IMR-90 (cell line): Measurements from ENCODE around the gene CELF5. TPM values are rescaled to one million over a fixed set of nuclear protein-coding genes. Genes with fewer than 3 reads are reported as not detected.

Source experiments
- ATAC-seq: fragments of 200-7000 bp; cut with Tn5 transposase; 2 replicates; pipeline ENCODE4 v1.9.1; 2020; ENCODE audit warnings: low read depth, mild to moderate bottlenecking, moderate library complexity
- BruUV-seq: library from RNA; stranded (reverse); fragments of 400-500 nt; replicated peaks from 2 replicates; lab custom pipeline; 2021; lab: Mats Ljungman, UMichigan
- CTCF ChIA-PET: fragments of 300-600 bp; formaldehyde crosslinking; extraction: SDS; loops from one replicate; lab custom pipeline; 2021; ENCODE audit warnings: antibody characterized with exemption; lab: Yijun Ruan, JAX
- POLR2A ChIA-PET: fragments of 300-600 bp; sonication (Branson Sonifier 250); formaldehyde crosslinking; loops from one replicate; lab custom pipeline; 2022; ENCODE audit warnings: antibody characterized with exemption; ENCODE audit not compliant: unreplicated experiment; lab: Charles Lee
- DNase-seq: peaks from one replicate; pipeline ENCODE4 v3.0.0; 2013
- H2AFZ ChIP-seq: replicated peaks from 2 replicates; pipeline ENCODE3; 2013; ENCODE audit warnings: low read length, mild to moderate bottlenecking; ENCODE audit not compliant: poor library complexity
- H2AK5ac ChIP-seq: 2 replicates; pipeline ENCODE4 v1.6.1; 2013; ENCODE audit warnings: low read depth, low read length, inconsistent platforms
- H2AK9ac ChIP-seq: replicated peaks from 2 replicates; pipeline ENCODE3; 2013; ENCODE audit warnings: mild to moderate bottlenecking, low read depth, low read length, moderate library complexity; ENCODE audit not compliant: poor library complexity
- H2BK120ac ChIP-seq: 2 replicates; pipeline ENCODE4 v1.6.1; 2013; ENCODE audit warnings: low read depth, low read length, inconsistent platforms
- H2BK15ac ChIP-seq: 3 replicates; pipeline ENCODE4 v1.6.1; 2013; ENCODE audit warnings: low read depth, low read length, inconsistent platforms
- H2BK20ac ChIP-seq: 2 replicates; pipeline ENCODE4 v1.6.1; 2013; ENCODE audit warnings: low read depth, mild to moderate bottlenecking, inconsistent platforms, low read length, moderate library complexity
- H2BK5ac ChIP-seq: 2 replicates; pipeline ENCODE4 v1.6.1; 2013; ENCODE audit warnings: mild to moderate bottlenecking, low read depth, low read length, inconsistent platforms; ENCODE audit not compliant: poor library complexity, severe bottlenecking
- H3K14ac ChIP-seq: replicated peaks from 2 replicates; pipeline ENCODE4 v1.6.1; 2013; ENCODE audit warnings: low read depth, low read length, inconsistent platforms
- H3K18ac ChIP-seq: 2 replicates; pipeline ENCODE4 v1.6.1; 2013; ENCODE audit warnings: low read depth, low read length, control low read depth
- H3K23ac ChIP-seq: 2 replicates; pipeline ENCODE4 v1.6.1; 2013; ENCODE audit warnings: low read depth, low read length, inconsistent platforms
- H3K27ac ChIP-seq: 2 replicates; pipeline ENCODE4 v1.5.1; 2013; ENCODE audit warnings: mild to moderate bottlenecking, control low read depth, low read length; ENCODE audit not compliant: insufficient read depth
- H3K27me3 ChIP-seq: 2 replicates; pipeline ENCODE4 v1.6.1; 2013; ENCODE audit warnings: low read length; ENCODE audit not compliant: control insufficient read depth, insufficient read depth
- H3K36me3 ChIP-seq: 2 replicates; pipeline ENCODE4 v1.6.1; 2013; ENCODE audit warnings: low read length, mixed read lengths; ENCODE audit not compliant: control insufficient read depth, insufficient read depth
- H3K4ac ChIP-seq: 2 replicates; pipeline ENCODE4 v1.6.1; 2013; ENCODE audit warnings: low read depth, low read length, inconsistent platforms
- H3K4me1 ChIP-seq: 2 replicates; pipeline ENCODE4 v1.6.1; 2013; ENCODE audit warnings: low read length, mixed read lengths; ENCODE audit not compliant: control insufficient read depth, insufficient read depth
- H3K4me2 ChIP-seq: 2 replicates; pipeline ENCODE4 v1.6.1; 2013; ENCODE audit warnings: low read depth, mild to moderate bottlenecking, control low read depth, low read length, moderate library complexity
- H3K4me3 ChIP-seq: 2 replicates; pipeline ENCODE4 v1.5.1; 2013; ENCODE audit warnings: low read depth, mild to moderate bottlenecking, control low read depth, low read length, moderate library complexity; ENCODE audit not compliant: insufficient read depth
- H3K56ac ChIP-seq: 2 replicates; pipeline ENCODE4 v1.6.1; 2013; ENCODE audit warnings: low read length, inconsistent platforms; ENCODE audit not compliant: insufficient read depth; ENCODE audit errors: extremely low read depth
- H3K79me1 ChIP-seq, 2 experiments: 2 replicates each; pipeline ENCODE4 v1.6.1; 2013; ENCODE audit warnings: low read length in 2 of 2, inconsistent platforms in 1 of 2, low read depth in 1 of 2
- H3K9ac ChIP-seq: 2 replicates; pipeline ENCODE4 v1.6.1; 2013; ENCODE audit warnings: low read depth, low read length, control low read depth
- H3K9me1 ChIP-seq: 2 replicates; pipeline ENCODE4 v1.6.1; 2013; ENCODE audit warnings: low read length, inconsistent platforms; ENCODE audit not compliant: insufficient read depth
- H3K9me3 ChIP-seq: 2 replicates; pipeline ENCODE4 v1.6.1; 2013; ENCODE audit warnings: low read length; ENCODE audit not compliant: control insufficient read depth, insufficient read depth
- H4K20me1 ChIP-seq: 2 replicates; pipeline ENCODE4 v1.6.1; 2013; ENCODE audit warnings: low read length, inconsistent platforms; ENCODE audit not compliant: insufficient read depth
- H4K5ac ChIP-seq: 2 replicates; pipeline ENCODE4 v1.6.1; 2013; ENCODE audit warnings: mild to moderate bottlenecking, low read depth, low read length, control low read depth
- H4K8ac ChIP-seq, 2 experiments: 2 replicates each; pipeline ENCODE4 v1.6.1; 2013; ENCODE audit warnings: low read depth in 2 of 2, low read length in 2 of 2, control low read depth in 1 of 2, inconsistent platforms in 1 of 2
- H4K91ac ChIP-seq: 2 replicates; pipeline ENCODE4 v1.6.1; 2013; ENCODE audit warnings: low read depth, low read length, inconsistent platforms; ENCODE audit not compliant: insufficient read depth
- BHLHE40 ChIP-seq: fragments of 150-350 bp; IDR thresholded peaks from 2 replicates; pipeline ENCODE4 v1.6.1; 2016; ENCODE audit warnings: mild to moderate bottlenecking, low read depth, low read length
- CEBPB ChIP-seq: IDR thresholded peaks from 2 replicates; pipeline ENCODE4 v1.6.1; 2012; ENCODE audit warnings: low read depth, low read length, improper control_type of control experiment
- CHD1 ChIP-seq: IDR thresholded peaks from 2 replicates; pipeline ENCODE4 v1.6.1; 2012; ENCODE audit warnings: low read depth, low read length, improper control_type of control experiment
- CTCF ChIP-seq: conservative IDR thresholded peaks from 2 replicates; pipeline ENCODE4 v1.5.1; 2012; ENCODE audit warnings: mild to moderate bottlenecking, low read depth, low read length, improper control_type of control experiment
- ELK1 ChIP-seq: fragments of 150-350 bp; IDR thresholded peaks from 2 replicates; pipeline ENCODE4 v1.6.1; 2016; ENCODE audit warnings: low read depth, mild to moderate bottlenecking, low read length, moderate library complexity, borderline replicate concordance
- FOS ChIP-seq: fragments of 150-350 bp; IDR thresholded peaks from 2 replicates; pipeline ENCODE4 v1.6.1; 2016; ENCODE audit warnings: low read depth, low read length
- MAFK ChIP-seq: IDR thresholded peaks from 2 replicates; pipeline ENCODE4 v1.6.1; 2012; ENCODE audit warnings: low read depth, low read length, improper control_type of control experiment
- MAZ ChIP-seq: IDR thresholded peaks from 2 replicates; pipeline ENCODE4 v1.6.1; 2012; ENCODE audit warnings: low read depth, mild to moderate bottlenecking, low read length, improper control_type of control experiment, moderate library complexity, borderline replicate concordance
- MXI1 ChIP-seq: IDR thresholded peaks from 2 replicates; pipeline ENCODE4 v1.6.1; 2012; ENCODE audit warnings: low read depth, mild to moderate bottlenecking, low read length, moderate library complexity, borderline replicate concordance
- POLR2A ChIP-seq: IDR thresholded peaks from 2 replicates; pipeline ENCODE4 v1.6.1; 2012; ENCODE audit warnings: mild to moderate bottlenecking, low read depth, low read length
- RAD21 ChIP-seq: IDR thresholded peaks from 2 replicates; pipeline ENCODE4 v1.6.1; 2012; ENCODE audit warnings: low read length, improper control_type of control experiment
- RCOR1 ChIP-seq: IDR thresholded peaks from 2 replicates; pipeline ENCODE4 v1.6.1; 2012; ENCODE audit warnings: mild to moderate bottlenecking, low read length, improper control_type of control experiment; ENCODE audit not compliant: insufficient replicate concordance
- RFX5 ChIP-seq: IDR thresholded peaks from 2 replicates; pipeline ENCODE4 v1.8.0; 2012; ENCODE audit warnings: low read depth, mild to moderate bottlenecking, low read length, moderate library complexity
- SMC3 ChIP-seq: fragments of 150-350 bp; IDR thresholded peaks from 2 replicates; pipeline ENCODE4 v1.6.1; 2016; ENCODE audit warnings: low read depth, mild to moderate bottlenecking, antibody characterized with exemption, low read length, moderate library complexity
- USF2 ChIP-seq: fragments of 150-350 bp; IDR thresholded peaks from 2 replicates; pipeline ENCODE4 v1.6.1; 2017; ENCODE audit warnings: mild to moderate bottlenecking, antibody characterized with exemption, low read length, low read depth
- WGBS, 2 experiments: methylation state at CpG; one replicate each; pipeline versions ENCODE4 v1.1.5 to v1.1.7; 2013; ENCODE audit warnings: missing lambda C conversion rate in 2 of 2; ENCODE audit not compliant: insufficient read length in 1 of 2; ENCODE audit errors: extremely low coverage in 2 of 2; 5-methylcytosine and 5-hydroxymethylcytosine counted together
- dilution Hi-C: fragments of 300-500 bp; cut with HindIII; formaldehyde crosslinking; loops from one replicate; pipeline ENCODE4 v1.14.3; 2018; ENCODE audit warnings: low sequenced_read_pairs; ENCODE audit not compliant: unreplicated experiment
- in situ Hi-C: fragments of 300-500 bp; cut with MboI; formaldehyde crosslinking; loops from 3 replicates; pipeline ENCODE4 v1.14.3; 2019; ENCODE audit warnings: low sequenced_read_pairs, inconsistent platforms, mixed read lengths
- intact Hi-C: fragments of 100-400 bp; cut with micrococcal nuclease; formaldehyde crosslinking; loops from 2 replicates; pipeline ENCODE4 v1.10.0; 2022
- polyA plus RNA-seq, 3 experiments: library from polyadenylated mRNA; depleted of rRNA; stranded (reverse); fragments of >200 nt; gene quantifications; 2 replicates each; pipeline ENCODE4 v1.2.3, GENCODE V29; 2012; ENCODE audit warnings: low replicate concordance in 1 of 3
- total RNA-seq: library from RNA; depleted of rRNA; stranded (reverse); fragments of >200 nt; gene quantifications from 2 replicates; pipeline ENCODE4 v1.2.3, GENCODE V29; 2012

The CELF5 gene
- total and polyA plus RNA-seq, 2 of the 4 experiments (the other 2 are of a cell fraction) = 0.02 TPM; not detected in 1

GRCh38 chr19:3190921-3191805 lies 33.3 kb upstream of the CELF5 start:
- peaks cover 5 to 61% of the 10 kb centered on the region in 2 experiments; a peak in 2 of 4 replicates for H3K79me1 ChIP-seq
- no peak overlapping the region for H2BK15ac ChIP-seq
- ATAC-seq (no peak), DNase-seq (no peak)
- 94% methylated on average over 14 of the region's 46 CpGs; no CpG with 5 or more reads in 1 of the 2 experiments for WGBS, 2 experiments
- POLR2A ChIA-PET = no interaction called here
- H2AK5ac ChIP-seq = no peak overlapping the region
- in situ Hi-C loops (no loop called here), dilution Hi-C loops (no loop called here), intact Hi-C loops (no loop called here)
- H4K20me1 ChIP-seq = peaks cover 54% of the 10 kb centered on the region
- H4K91ac ChIP-seq = no peak overlapping the region
- H3K18ac ChIP-seq = no peak overlapping the region
- H3K4me3 ChIP-seq = no peak overlapping the region
- H4K8ac ChIP-seq = no peak overlapping the region
- no peaks in the 10 kb centered on the region for H3K27me3 ChIP-seq
- H3K9ac ChIP-seq = no peak overlapping the region
- H3K14ac ChIP-seq = no peak overlapping the region
- CTCF ChIA-PET = no interaction called here
- H3K56ac ChIP-seq = no peak overlapping the region; the same call in 1 of the 2 replicates
- no peak overlapping the region for H2BK20ac ChIP-seq
- no peak overlapping the region for H2AFZ ChIP-seq
- no peak overlapping the region for H4K5ac ChIP-seq
- no peaks in the 10 kb centered on the region for H3K9me3 ChIP-seq
- H3K4me1 ChIP-seq = peaks cover 9% of the 10 kb centered on the region
- TF ChIP-seq RCOR1 (no peak), MXI1 (no peak), FOS (no peak), MAZ (no peak), MAFK (no peak), SMC3 (no peak), USF2 (no peak), ELK1 (no peak), CTCF (no peak), CEBPB (no peak), RAD21 (no peak), POLR2A (no peak), CHD1 (no peak), RFX5 (no peak), BHLHE40 (no peak)
- H3K9me1 ChIP-seq = no peaks in the 10 kb centered on the region; the same call in 1 of the 2 replicates
- no peak overlapping the region for H3K27ac ChIP-seq
- no peak overlapping the region for H2BK120ac ChIP-seq
- H3K4ac ChIP-seq = no peak overlapping the region
- no peak overlapping the region for H3K23ac ChIP-seq
- peaks cover 18% of the 10 kb centered on the region for H3K36me3 ChIP-seq
- H2BK5ac ChIP-seq = no peak overlapping the region
- no peak overlapping the region for H2AK9ac ChIP-seq
- BruUV-seq = no TSS peak
- H3K4me2 ChIP-seq = no peak overlapping the region
